HG03521 (cell line): Measurements from ENCODE around the gene NCEH1.

Experiments used
- ATAC-seq: cut with Tn5 transposase; IDR thresholded peaks from one replicate; pipeline ENCODE4 v1.9.1; 2021; ENCODE audit warnings: mild to moderate bottlenecking, moderate library complexity; ENCODE audit not compliant: unreplicated experiment

The NCEH1 gene

DNA sequence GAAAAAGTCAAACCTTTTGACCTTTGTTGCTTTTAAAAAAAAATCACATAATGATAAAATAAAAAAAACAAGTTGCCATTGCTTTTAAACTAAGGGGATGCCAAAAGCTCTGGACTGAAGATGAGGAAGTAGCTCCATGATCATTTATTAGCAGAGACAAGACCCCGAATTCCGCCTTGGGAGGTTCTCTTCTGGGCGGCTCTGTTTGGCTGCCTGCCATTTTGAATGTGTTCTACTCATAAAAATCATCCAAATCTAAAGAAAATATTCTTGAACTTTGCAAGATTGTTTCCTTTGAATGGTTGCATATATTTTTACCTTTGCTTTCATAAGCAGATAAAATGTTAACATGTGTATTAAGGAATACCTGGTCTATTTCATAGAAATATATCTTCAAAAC, 63.8 kb downstream of the NCEH1 start:
- ATAC-seq: no peak

DNA sequence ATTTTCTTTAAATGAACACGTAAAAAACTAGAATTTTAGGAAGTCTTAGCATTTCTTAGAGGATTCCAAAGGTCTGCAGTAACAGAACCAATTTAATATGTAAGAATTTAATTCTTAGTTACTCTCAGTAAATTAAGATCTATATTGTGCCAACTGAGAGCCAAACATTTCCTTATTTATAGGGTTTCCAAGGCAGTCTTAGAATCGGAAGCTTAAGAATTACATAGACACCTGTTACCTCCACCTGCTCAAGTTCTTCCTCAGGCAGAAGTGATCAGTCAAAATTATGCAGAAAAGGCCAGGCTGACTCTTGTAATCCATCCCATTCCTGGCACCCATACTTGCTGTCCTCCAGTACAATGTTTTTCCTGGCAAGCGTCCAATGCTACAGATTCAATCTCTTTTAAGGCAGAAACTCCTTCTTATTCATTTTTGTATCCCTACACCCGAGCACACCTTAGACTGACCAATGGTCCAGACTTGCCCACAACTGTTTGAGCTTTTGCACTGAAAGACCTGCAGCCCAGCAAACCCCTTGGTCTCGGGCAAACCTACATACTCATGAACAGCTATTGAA, 64.3 kb downstream of the NCEH1 start:
- no peak for ATAC-seq

DNA sequence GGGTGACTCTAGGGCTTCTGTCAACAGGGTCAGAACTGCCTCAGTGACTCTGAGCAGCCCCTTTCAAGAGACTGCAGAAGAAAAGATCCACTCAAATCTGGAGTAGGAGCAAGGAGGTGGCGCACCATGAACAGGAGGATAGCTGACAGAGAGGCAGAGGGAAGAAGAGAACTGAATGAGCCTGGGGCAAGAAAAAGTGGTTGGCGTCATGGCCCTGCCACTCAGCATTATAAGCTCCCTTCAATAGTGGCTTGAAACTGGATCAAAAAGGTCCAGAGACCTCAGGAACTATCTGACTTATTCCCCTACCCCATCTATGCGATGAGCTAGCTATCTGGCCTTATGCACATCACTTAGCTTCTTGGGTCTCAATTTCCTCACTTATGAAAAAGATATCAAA, 66.6 kb downstream of the NCEH1 start:
- no peak for ATAC-seq

DNA sequence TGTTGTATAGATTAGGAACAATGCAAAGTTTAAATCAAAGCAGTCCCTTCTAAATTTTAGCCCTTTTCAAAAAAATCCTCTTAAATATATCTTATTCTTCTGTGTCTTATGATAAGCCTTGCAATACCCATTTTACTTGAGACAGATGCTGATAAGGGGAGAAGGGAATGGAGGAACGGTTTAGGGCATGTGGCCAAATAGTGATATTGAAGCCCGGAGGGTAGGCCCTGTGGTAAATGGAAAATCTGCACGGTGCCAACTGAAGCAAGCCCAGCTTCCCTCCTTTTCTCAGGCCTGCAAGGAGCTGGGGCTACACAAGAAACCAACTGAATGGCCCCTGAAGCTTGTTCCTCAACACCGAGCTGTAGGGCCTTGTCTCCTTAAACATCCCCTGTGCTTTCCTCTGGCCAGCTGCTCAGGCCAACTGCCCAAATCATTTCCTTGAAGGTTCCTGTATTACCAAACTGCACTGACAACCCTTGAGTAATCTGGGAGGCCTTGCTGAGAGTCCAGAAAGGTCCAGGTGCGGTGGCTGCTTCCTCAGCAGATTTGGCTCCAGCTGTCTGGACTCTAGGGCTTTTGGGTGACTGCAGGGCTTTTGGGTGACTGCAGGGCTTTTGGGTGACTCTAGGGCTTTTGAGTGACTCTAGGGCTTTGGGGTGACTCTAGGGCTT, 67.2 kb downstream of the NCEH1 start:
- no peak for ATAC-seq

DNA sequence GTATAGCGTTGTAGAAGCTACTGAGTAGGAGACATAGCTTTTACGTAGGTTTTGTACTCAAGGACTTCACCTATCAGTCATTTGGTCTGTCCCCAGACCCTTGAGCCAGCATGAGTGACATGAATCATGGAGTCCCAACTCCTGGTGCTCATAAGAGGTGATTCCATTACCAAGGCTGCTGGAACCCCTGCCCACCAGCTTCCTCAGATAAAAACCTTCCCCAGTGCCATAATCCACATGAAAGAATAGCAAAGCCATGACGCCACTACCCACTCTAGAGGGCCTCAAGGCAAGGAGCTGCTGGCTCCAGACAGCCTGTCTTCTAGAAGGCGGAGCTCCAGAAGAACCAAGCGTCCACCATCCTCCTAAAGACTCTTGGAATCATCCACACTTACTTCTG, 69.6 kb downstream of the NCEH1 start:
- ATAC-seq: no peak

DNA sequence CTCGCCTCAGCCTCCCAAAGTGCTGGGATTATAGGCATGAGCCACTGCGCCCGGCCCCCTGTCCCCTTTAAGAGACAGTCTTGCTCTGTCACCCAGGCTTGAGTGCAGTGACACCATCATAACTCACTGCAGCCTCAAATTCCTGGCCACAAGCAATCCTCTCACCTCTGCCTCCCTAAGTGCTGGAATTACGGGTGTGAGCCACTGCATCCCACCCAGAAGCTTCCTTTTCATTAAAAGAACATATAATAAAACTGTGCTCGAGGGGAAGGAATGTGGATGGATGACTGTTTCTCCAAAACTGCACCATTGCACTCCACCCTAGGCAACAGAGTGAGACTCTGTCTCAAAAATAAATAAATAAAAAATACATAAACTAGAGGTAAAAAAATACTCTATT, 70.1 kb downstream of the NCEH1 start:
- ATAC-seq: no peak

DNA sequence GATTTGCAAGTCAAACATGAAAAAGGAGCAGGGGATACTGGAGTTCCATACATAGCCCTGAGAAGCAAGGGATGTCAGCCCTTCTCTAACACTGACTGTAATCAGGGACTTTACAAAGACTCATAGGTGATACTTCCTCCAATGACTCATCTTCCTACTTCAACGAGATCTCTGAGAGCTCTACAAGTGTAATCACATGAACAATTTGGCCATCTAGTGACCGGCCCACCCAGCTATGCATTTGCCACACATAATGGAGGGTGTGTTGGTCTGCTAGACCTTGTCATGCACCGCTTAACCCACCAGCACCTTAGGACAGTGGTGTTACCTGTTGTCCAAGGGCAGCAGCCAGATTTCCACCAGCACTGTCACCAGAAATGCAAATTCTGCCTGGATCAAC, 75.3 kb downstream of the NCEH1 start:
- ATAC-seq: peak; percentile 85

DNA sequence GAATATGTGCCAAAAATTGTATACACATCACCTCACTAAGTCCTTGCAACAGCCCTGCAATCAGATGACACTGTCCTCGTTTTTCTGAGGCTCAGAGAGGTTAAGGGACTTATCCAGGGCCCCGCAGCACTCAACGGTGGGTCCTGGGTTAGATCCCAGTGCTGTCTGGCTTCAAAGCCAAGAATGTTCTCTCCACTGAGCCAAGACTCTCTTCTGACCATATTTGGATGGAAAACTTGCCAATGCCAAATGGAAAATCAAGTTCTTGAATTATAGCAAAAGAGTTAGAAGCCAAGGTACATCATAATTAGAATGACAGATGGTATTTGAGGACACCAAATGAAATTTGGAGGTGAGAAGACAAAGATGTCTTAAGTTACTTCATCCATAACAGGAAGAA, 75.9 kb downstream of the NCEH1 start:
- no peak for ATAC-seq

DNA sequence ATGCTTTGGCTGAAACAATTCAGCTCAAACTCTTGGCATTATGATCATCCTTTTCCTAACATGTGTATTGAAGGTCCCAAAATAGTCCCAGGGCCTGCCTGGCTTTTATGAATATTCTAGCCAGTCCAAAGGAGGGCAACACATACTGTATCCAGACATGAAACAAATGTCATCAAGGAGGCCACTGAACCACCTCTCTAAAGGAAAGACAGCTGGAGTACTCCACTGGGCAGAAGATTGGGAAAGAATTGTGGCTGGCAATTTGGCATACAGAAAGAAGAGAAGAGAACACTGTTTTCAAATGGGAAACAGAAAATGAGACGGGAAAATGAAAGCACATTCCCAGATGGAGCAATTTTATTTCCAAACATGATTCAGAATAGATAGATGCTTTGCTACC, 80.6 kb downstream of the NCEH1 start:
- ATAC-seq: no peak

DNA sequence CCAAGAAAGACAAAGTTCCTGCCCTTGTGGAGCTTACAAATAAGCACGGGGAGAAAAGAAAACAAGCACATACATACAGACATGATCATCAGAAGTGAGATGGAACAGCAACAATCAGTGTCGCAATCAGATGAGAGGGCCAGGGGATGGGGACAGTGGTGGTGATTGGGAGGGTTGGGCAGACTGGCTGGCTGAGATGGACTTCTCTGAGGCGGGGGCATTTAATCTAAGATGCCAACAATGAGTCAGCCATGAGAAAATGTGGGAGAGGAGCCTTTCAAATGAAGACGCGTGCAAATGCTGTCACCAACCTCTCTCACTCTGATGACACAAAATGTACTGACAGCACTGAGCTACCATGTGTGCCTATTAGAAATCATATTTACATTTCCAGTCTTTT, 81.4 kb downstream of the NCEH1 start:
- ATAC-seq: no peak

DNA sequence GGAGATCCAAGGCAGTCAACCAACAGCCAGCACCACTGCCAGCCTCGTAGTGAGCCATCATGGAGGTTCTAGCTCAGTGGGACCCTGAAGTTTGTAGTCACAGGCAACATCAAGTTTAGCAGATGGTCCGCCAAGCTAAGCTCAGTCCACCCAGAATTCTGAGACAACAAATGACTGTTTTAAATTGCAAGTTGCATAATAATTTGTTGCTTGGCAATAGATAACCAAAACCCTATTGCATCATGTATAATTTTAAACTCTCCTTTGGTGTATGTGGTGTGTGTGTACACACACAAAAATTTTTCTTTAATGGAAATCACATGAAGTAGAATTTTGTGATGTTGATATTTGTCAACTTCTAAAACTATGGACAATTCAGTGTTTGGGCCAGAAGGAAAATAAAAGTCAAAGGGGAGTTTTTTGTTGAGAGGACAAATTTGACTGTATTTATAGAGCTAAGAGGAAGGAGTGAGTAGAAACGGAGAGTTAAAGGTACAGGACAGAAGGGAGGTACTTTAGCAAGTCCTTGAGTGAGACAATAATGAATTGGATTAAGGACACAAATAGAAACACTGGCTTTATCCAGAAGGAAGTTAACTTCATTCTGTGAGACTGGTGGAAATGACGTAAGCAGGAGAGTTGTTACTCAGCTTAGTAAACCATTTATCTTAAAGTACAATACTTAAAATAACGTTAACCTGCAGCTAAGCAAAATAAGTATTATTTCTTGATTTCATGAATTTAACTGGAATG, 83.6 kb downstream of the NCEH1 start:
- ATAC-seq: no peak

DNA sequence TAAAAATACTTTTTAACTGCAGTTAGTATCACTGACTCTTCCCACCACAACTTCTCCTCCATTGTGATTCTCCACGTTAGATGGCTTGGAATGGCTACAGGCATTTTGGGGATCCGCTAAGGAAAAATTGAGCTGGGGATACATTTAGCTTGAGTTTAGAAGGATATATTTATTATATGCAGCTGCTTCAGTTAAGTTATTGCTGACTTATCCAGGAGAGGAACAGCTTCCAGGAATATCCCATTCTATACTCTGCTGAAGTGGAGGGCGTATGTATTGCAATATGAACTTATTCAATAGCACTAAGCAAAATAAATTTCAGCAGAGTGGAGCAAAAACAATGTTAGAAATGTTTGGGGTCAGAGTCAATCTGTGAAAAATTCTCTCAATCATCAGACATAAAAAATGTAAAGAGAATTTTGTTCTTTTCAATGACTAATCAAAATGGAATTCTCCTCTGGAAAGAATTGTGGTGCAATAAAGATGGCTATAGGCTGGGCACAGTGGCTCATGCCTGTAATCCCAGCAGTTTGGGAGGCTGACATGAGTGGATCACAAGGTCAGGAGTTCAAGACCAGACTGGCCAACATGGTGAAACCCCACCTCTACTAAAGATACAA, 84.7 kb downstream of the NCEH1 start:
- no peak for ATAC-seq

DNA sequence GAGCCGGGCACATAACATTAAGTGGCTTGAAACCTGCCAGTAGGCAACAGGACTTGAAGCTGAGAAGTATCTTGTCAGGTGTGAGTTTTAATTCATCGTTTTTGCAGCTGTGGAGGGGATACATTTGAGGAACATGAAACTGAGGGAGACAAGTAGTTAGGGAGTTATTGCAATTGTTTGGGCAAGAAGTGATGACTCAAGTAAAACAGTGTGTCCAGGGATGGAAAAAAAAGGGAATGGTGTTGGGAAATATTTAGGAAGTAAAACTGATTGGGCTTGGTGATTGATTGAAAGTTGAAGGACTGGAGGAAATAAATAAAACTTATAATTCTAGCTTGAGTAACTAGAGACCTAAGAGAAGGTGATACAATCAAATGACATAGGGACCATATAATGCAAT, 85.5 kb downstream of the NCEH1 start:
- ATAC-seq: no peak

DNA sequence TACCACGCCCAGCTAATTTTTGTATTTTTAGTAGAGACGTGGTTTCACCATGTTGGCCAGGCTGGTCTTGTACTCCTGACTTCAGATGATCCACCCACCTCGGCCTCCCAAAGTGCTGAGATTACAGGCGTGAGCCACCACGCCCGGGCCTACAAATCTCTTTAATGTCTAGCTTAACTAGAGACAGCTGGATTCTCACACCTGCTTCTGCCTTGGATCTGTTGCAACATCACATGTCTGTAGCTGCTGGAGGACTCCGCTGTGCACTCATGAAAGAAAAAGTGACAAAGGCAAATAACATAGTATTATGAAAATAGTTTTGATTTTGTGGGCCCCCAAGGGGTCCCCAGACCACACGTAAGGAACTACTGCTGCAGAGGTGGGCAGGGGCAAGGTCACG, 85.9 kb downstream of the NCEH1 start:
- no peak for ATAC-seq

DNA sequence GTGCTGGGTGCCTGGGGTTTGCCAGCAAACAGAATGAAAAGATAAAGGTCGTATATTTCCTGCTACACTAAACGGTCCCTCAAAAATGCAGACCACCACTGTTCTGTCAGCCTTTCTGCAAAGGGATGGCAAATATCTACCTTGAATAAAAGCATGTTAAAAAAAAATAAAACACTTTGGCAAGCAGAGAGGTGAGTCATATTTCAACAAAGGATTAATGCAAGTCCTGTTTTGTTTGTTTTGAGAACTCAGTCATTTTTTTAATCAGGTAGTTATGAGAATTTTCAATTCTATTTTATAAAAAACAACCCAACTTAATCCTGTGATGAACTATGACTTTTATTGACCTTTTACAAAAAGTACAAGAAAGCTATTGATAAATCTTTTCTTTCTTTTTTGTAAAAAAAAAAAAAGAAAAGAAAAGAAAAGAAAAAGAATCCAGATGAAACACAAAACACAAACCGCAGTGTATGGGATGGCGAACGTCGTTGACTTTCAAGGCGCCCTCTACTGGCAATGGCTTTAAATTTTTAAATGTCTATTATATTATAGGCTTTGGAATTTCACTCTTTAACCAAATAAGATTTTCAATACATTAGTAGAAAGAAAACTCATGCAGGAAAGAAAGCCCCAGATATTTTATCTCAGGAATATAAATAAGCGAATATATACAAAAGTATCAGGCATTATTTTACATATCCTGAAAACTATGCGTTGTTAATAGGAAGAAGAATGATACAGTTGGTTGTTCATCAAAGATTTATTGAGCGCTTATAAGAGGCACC, 87.8 kb downstream of the NCEH1 start:
- ATAC-seq: no peak

DNA sequence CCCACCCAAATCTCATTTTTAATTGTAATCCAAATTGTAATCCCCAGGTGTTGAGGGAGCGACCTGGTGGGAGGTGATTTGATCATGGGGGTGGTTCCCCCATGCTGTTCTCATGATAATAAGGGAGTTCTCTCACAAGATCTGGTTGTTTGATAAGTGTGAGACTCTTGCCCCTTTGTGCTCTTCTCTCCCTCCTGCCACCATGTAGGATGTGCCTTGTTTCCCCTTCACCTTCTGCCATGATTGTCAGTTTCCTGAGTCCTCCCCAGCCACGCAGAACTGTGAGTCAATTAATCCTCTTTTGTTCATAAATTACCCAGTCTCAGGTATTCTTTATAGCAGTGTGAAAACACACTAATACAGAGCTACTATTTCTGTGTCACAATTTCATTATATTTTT, 88.7 kb downstream of the NCEH1 start:
- no peak for ATAC-seq

DNA sequence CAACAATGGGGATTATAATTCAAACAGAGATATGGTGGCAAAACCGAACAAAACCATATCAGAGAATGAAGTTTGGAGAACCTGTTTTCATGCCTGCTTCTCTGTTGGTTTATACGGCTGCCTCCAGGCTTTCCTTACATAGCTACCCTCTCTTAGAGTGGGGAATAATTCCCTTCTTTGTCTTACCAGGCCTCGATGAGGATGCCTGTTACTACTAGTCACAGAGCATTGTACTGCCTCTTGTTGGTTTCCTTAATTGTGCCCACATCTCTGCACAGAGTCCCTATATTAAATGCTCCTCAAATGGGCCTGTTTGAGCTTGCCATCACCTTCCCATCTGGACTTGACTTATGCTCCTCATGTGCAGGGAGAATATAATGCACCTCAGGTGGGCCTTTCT, 92.9 kb downstream of the NCEH1 start:
- ATAC-seq: no peak

DNA sequence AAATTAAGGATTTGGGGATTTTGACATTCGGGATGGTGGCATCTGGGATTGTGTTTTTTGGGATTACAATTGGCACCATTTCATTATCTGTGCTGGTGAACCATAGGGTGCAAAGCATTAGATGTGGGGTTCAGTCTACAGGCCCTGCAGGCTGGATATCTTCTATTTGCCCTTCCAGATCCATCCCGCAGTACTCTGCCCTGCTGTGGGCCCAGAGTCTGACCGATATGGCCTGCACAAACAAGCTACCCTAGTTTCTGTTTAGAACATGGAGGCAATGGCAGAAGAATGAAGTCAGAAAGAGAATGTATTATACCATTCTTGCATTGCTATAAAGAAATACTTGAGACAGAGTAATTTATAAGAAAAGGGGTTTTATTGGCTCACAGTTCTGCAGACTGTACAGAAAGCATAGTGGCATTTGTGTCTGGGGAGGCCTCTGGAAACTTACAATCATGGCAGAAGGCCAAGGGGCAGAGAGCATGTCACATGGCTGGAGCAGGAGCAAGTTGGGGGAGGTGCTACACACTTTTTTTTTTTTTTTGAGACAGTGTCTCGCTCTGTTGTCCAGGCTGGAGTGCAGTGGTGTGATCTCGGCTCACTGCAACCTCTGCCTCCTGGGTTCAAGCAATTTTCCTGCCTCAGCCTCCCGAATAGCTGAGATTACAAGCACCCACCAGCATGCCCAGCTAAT, 93.7 kb downstream of the NCEH1 start:
- no peak for ATAC-seq

DNA sequence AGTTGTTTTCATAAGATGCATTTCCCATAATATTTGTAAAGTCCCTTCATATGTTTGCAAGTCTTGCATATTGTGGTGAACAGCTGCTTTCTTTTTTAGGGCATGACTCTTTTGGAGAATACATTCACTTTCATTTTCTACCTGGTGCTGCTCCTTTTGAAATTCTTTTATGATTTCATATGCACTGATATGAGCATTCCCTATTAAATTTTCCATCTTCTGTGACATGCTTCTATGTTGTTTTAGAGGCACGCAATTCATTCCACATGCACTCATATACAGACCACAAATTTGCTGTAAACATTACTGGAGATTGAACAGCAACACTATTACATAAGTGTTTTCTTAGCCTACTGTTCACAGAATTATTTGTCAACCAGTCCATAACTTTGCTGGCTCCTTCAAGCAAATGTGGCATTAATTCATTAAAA, 94.8 kb downstream of the NCEH1 start:
- ATAC-seq: no peak

DNA sequence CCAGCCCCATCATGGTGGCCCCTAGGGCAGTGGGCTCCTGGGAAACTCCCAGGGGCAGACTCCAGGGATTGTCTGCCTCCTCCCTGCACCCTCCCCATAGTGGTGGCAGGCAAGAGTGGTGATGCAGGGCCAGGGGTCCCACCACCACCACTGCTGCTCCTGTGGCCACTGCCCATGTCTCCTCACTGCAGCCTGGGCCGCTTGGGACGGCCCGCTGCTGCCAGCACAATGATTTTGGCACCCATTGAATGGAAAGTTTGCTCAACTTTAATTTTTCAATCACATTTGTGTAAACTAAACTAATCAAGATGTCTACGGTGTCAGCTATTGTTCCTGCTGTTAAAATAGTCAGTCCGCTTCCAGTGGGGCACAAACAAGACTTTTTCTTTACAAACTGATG, 95.6 kb downstream of the NCEH1 start:
- no peak for ATAC-seq
